GM18508 (cell line): ENCODE measurements around the gene FYCO1.
A peak's percentile ranks its signal among the peaks of the same experiment; 100 is the strongest.

Experiments used
- ATAC-seq: cut with Tn5 transposase; IDR thresholded peaks from one replicate; pipeline ENCODE4 v1.9.1; 2021; ENCODE audit warnings: moderate number of reproducible peaks; ENCODE audit not compliant: insufficient read depth, unreplicated experiment

FYCO1 gene

GRCh38 chr3:45922950-45923590 is 72.6 kb downstream of the FYCO1 start:
- no peak for ATAC-seq

GRCh38 chr3:45922039-45922326 is 73.6 kb downstream of the FYCO1 start:
- no peak for ATAC-seq

GRCh38 chr3:45921158-45922038 is 74.2 kb downstream of the FYCO1 start:
- ATAC-seq, result no peak

- ATAC-seq, result no peak
Measured at GRCh38 chr3:45917146-45917898, 78.3 kb downstream of the FYCO1 start.

- peak; percentile 70 for ATAC-seq
Measured at GRCh38 chr3:45915518-45916231, 79.9 kb downstream of the FYCO1 start.

- no peak for ATAC-seq
Measured at GRCh38 chr3:45915059-45915439, 80.6 kb downstream of the FYCO1 start.

- no peak for ATAC-seq
Measured at GRCh38 chr3:45914362-45915058, 81.1 kb downstream of the FYCO1 start.

- no peak for ATAC-seq
Measured at GRCh38 chr3:45912435-45912834, 83.2 kb downstream of the FYCO1 start.

GRCh38 chr3:45911511-45912226 is 84.0 kb downstream of the FYCO1 start:
- no peak for ATAC-seq

- no peak for ATAC-seq
Measured at GRCh38 chr3:45910892-45911291, 84.7 kb downstream of the FYCO1 start.

- no peak for ATAC-seq
Measured at GRCh38 chr3:45909542-45909941, 86.1 kb downstream of the FYCO1 start.

- no peak for ATAC-seq
Measured at GRCh38 chr3:45908761-45909160, 86.9 kb downstream of the FYCO1 start.

GRCh38 chr3:45907769-45908705 is 87.6 kb downstream of the FYCO1 start:
- no peak for ATAC-seq

GRCh38 chr3:45906681-45907407 is 88.8 kb downstream of the FYCO1 start:
- no peak for ATAC-seq

- no peak for ATAC-seq
Measured at GRCh38 chr3:45905755-45906154, 89.9 kb downstream of the FYCO1 start.

- ATAC-seq, result no peak
Measured at GRCh38 chr3:45904931-45905330, 90.7 kb downstream of the FYCO1 start.

- ATAC-seq, result no peak
Measured at GRCh38 chr3:45896956-45897355, 98.7 kb downstream of the FYCO1 start.
